Mesothelial cell of epicardium (in vitro differentiated cells): Measurements from ENCODE around the gene POLR3K. TPM values are rescaled to one million over a fixed set of nuclear protein-coding genes. Genes with fewer than 3 reads are reported as not detected.

Experiments used
- DNase-seq, 2 experiments: peaks; one replicate each; pipeline ENCODE4 v3.0.0; 2021; ENCODE audit warnings: low spot score in 2 of 2; ENCODE audit not compliant: unreplicated experiment in 2 of 2
- H3K27ac Mint-ChIP-seq: 2 replicates; pipeline ENCODE4 v1.8.0; 2021; ENCODE audit warnings: mixed read lengths
- H3K27me3 Mint-ChIP-seq: 2 replicates; pipeline ENCODE4 v1.8.0; 2021; ENCODE audit warnings: low read depth, mixed read lengths
- H3K36me3 Mint-ChIP-seq: 2 replicates; pipeline ENCODE4 v1.8.0; 2021; ENCODE audit warnings: mixed read lengths
- H3K4me1 Mint-ChIP-seq: 2 replicates; pipeline ENCODE4 v1.8.0; 2021; ENCODE audit warnings: mixed read lengths
- H3K4me3 Mint-ChIP-seq: 2 replicates; pipeline ENCODE4 v1.8.0; 2021; ENCODE audit warnings: mild to moderate bottlenecking, moderate library complexity, mixed read lengths
- H3K9me3 Mint-ChIP-seq: 2 replicates; pipeline ENCODE4 v1.8.0; 2021; ENCODE audit warnings: mixed read lengths
- total RNA-seq: library from RNA; stranded (reverse); gene quantifications from 3 replicates; pipeline ENCODE4 v1.2.1, GENCODE V29; 2021
- TF ChIP-seq, protein P1 (sequence below): fragments of 200-600 bp; sonication (generic); IDR thresholded peaks from one replicate; pipeline ENCODE4 v1.5.0; 2021; ENCODE audit warnings: antibody characterized with exemption; ENCODE audit not compliant: unreplicated experiment

Gene POLR3K
- total RNA-seq, 1 donor from 2014 or later: 9.1 TPM

GRCh38 chr16:72561-73548, 19.4 kb upstream of the POLR3K start, which contains the start of gene RHBDF1:
TSS of gene RHBDF1 (minus strand) at chr16:72631. CDS start at chr16:65015, 7,616 bp downstream.
- Mint-ChIP-seq H3K4me3 (peak within 1 kb of the TSS; percentile 85), H3K27ac (peak within 1 kb of the TSS; percentile 97), H3K27me3 (no peaks in the 10 kb centered on the region), H3K4me1 (peaks cover 61% of the 10 kb centered on the region), H3K9me3 (no peaks in the 10 kb centered on the region), H3K36me3 (no peaks in the 10 kb centered on the region)
- TF ChIP-seq, protein P1, sequence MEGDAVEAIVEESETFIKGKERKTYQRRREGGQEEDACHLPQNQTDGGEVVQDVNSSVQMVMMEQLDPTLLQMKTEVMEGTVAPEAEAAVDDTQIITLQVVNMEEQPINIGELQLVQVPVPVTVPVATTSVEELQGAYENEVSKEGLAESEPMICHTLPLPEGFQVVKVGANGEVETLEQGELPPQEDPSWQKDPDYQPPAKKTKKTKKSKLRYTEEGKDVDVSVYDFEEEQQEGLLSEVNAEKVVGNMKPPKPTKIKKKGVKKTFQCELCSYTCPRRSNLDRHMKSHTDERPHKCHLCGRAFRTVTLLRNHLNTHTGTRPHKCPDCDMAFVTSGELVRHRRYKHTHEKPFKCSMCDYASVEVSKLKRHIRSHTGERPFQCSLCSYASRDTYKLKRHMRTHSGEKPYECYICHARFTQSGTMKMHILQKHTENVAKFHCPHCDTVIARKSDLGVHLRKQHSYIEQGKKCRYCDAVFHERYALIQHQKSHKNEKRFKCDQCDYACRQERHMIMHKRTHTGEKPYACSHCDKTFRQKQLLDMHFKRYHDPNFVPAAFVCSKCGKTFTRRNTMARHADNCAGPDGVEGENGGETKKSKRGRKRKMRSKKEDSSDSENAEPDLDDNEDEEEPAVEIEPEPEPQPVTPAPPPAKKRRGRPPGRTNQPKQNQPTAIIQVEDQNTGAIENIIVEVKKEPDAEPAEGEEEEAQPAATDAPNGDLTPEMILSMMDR: no peak
- DNase-seq: peak; percentile 63 to 75

DNA sequence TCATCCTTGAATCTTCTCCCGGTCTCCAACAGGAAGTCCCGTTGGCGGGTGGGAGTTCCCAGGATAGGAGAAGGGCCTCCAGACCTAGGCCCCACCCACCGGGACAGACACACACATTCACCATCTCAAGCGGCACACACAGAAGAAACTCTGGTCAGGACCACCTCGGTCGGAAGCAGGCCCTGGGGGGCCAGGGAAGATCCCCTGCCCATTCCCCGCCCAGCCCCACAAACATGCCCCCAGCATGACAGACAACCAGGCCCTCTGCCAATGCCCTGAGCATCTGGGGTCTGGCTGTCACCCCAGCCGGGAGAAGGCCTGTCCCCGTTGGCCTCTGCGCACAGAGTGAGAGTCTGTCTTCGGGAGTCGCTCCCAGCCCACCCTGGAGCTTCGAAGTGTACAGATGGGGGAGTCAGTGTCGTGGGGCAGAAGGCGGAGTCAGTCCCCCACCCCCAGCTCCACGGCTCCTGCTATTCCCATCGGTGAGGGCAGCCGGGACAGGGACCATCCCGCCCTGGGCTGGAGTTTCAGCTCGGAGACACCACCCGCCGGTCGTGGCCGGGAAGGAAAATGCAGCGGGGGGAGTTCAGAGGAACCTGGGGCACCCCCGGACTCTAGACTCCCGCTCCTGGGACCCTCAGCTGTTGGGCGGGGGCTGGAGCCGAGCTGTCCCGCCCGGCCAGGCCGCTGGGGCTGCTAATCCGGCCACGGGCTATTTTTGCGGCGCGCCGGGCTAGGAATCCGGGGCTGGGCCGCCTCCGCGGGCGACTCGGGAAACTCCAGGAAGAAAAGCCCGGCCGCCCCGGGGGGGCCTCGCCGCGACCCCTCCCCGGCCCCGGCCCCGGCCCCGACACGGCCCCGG, 18.4 kb upstream of the POLR3K start:
- Mint-ChIP-seq H3K4me3 (peak overlapping the region; percentile 85), H3K27me3 (no peaks in the 10 kb centered on the region), H3K4me1 (peaks cover 63% of the 10 kb centered on the region), H3K9me3 (no peaks in the 10 kb centered on the region), H3K36me3 (no peaks in the 10 kb centered on the region), H3K27ac (peak overlapping the region; percentile 97)
- TF ChIP-seq, protein P1: no peak
- peak; percentile 59 to 77 for DNase-seq

GRCh38 chr16:71210-71539, 17.8 kb upstream of the POLR3K start:
- Mint-ChIP-seq H3K4me1 (peaks cover 57% of the 10 kb centered on the region), H3K36me3 (no peaks in the 10 kb centered on the region), H3K27me3 (no peaks in the 10 kb centered on the region), H3K9me3 (no peaks in the 10 kb centered on the region), H3K4me3 (peak overlapping the region; percentile 85), H3K27ac (peak overlapping the region; percentile 97)
- no peak for DNase-seq
- TF ChIP-seq, protein P1: no peak

DNA sequence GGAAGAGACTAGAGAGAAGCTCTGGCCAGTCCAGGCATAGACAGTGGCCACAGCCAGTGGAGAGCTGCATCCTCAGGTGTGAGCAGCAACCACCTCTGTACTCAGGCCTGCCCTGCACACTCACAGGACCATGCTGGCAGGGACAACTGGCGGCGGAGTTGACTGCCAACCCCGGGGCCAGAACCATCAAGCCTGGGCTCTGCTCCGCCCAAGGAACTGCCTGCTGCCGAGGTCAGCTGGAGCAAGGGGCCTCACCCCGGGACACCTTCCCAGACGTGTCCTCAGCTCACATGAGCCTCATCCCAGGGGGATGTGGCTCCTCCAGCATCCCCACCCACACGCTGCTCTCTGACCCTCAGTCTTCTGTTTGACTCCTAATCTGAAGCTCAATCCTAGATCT, 15.8 kb upstream of the POLR3K start:
- peaks cover 47% of the 10 kb centered on the region for H3K4me1 Mint-ChIP-seq
- no peaks in the 10 kb centered on the region for H3K9me3 Mint-ChIP-seq
- no peak overlapping the region for H3K4me3 Mint-ChIP-seq
- TF ChIP-seq, protein P1: no peak
- H3K27ac Mint-ChIP-seq: peak overlapping the region; percentile 53
- H3K36me3 Mint-ChIP-seq: peaks cover 2% of the 10 kb centered on the region
- no peaks in the 10 kb centered on the region for H3K27me3 Mint-ChIP-seq
- no peak for DNase-seq

GRCh38 chr16:67884-68789, 14.7 kb upstream of the POLR3K start:
- no peaks in the 10 kb centered on the region for H3K27me3 Mint-ChIP-seq
- no peak for DNase-seq
- H3K36me3 Mint-ChIP-seq: peaks cover 3% of the 10 kb centered on the region
- TF ChIP-seq, protein P1: no peak
- peaks cover 42% of the 10 kb centered on the region for H3K4me1 Mint-ChIP-seq
- H3K9me3 Mint-ChIP-seq: no peaks in the 10 kb centered on the region
- no peak overlapping the region for H3K4me3 Mint-ChIP-seq
- H3K27ac Mint-ChIP-seq: no peak overlapping the region
